HG03045 (cell line): ENCODE results near the gene NEO1.

ENCODE experiments used
- ATAC-seq: cut with Tn5 transposase; IDR thresholded peaks from one replicate; pipeline ENCODE4 v1.9.1; 2021; ENCODE audit warnings: mild to moderate bottlenecking, moderate library complexity; ENCODE audit not compliant: unreplicated experiment

The NEO1 gene

GRCh38 chr15:73326157-73326556 lies 273.9 kb downstream of the NEO1 start:
- ATAC-seq: no peak

GRCh38 chr15:73328149-73328820 lies 276.0 kb downstream of the NEO1 start:
- no peak for ATAC-seq

- no peak for ATAC-seq
Observed at GRCh38 chr15:73328981-73329380, 276.7 kb downstream of the NEO1 start.

- ATAC-seq: no peak
Observed at GRCh38 chr15:73329501-73330200, 277.4 kb downstream of the NEO1 start.

- no peak for ATAC-seq
Observed at GRCh38 chr15:73330206-73331051, 278.2 kb downstream of the NEO1 start.

- ATAC-seq: no peak
Observed at GRCh38 chr15:73331501-73331900, 279.2 kb downstream of the NEO1 start.

GRCh38 chr15:73331991-73332925 lies 280.0 kb downstream of the NEO1 start:
- no peak for ATAC-seq

GRCh38 chr15:73333001-73333400 lies 280.7 kb downstream of the NEO1 start:
- ATAC-seq: no peak

GRCh38 chr15:73334086-73334485 lies 281.8 kb downstream of the NEO1 start:
- no peak for ATAC-seq

GRCh38 chr15:73335026-73335425 lies 282.8 kb downstream of the NEO1 start:
- ATAC-seq: no peak

GRCh38 chr15:73335471-73335870 lies 283.2 kb downstream of the NEO1 start:
- ATAC-seq: no peak

- ATAC-seq: no peak
Observed at GRCh38 chr15:73336756-73337155, 284.5 kb downstream of the NEO1 start.

- ATAC-seq: no peak
Observed at GRCh38 chr15:73337187-73337586, 284.9 kb downstream of the NEO1 start.

- ATAC-seq: no peak
Observed at GRCh38 chr15:73338058-73338457, 285.8 kb downstream of the NEO1 start.

GRCh38 chr15:73338606-73339374 lies 286.5 kb downstream of the NEO1 start:
- ATAC-seq: no peak

GRCh38 chr15:73340502-73341192 lies 288.4 kb downstream of the NEO1 start:
- no peak for ATAC-seq

GRCh38 chr15:73341886-73342600 lies 289.8 kb downstream of the NEO1 start:
- ATAC-seq: no peak

GRCh38 chr15:73344056-73344455 lies 291.8 kb downstream of the NEO1 start:
- ATAC-seq: no peak

GRCh38 chr15:73345658-73346057 lies 293.4 kb downstream of the NEO1 start:
- no peak for ATAC-seq
